ENCODE measurements around the gene GAL3ST3. TPM values are rescaled to one million over a fixed set of nuclear protein-coding genes. Genes with fewer than 3 reads are reported as not detected.
"Not testable (repeated sequence)": the region's sequence is repeated elsewhere in the genome, so short reads cannot be mapped to it uniquely, and the experiment has no call there.

Gene GAL3ST3
- total and polyA plus RNA-seq, 2 of the 8 experiments (the other 6 are each of a cell fraction or from before 2014, with no cell fraction given), result 21.1 to 21.4 TPM

- TF ChIP-seq RBBP5 (IDR thresholded peaks at IDR 0.05; ENCODE audit: borderline replicate concordance, low read depth, low read length), result no peak
- TF ChIP-seq EZH2 (IDR thresholded peaks at IDR 0.05; ENCODE audit: low read depth, low read length, severe bottlenecking), result no peak
These were observed at the start of gene GAL3ST3 (continued) for GRCh38 chr11:66048547-66049323.

GRCh38 chr11:66092125-66092524 lies 43.2 kb upstream of the GAL3ST3 start:
- H2BK20ac ChIP-seq (ENCODE audit: low read length); H3K79me1 ChIP-seq (ENCODE audit: low read depth, low read length); H3K4me3 ChIP-seq (ENCODE audit: extremely low read depth in 1 of 4, insufficient read depth in 2 of 4, low read depth in 3 of 4, low read length in 4 of 4); H3K23me2 ChIP-seq (ENCODE audit: low read depth, low read length); H4K91ac ChIP-seq (replicated peaks; ENCODE audit: insufficient read length, low read length); H2AK5ac ChIP-seq (ENCODE audit: low read depth, low read length); H3K56ac ChIP-seq (replicated peaks; ENCODE audit: insufficient read length, low read depth, low read length); H3K18ac ChIP-seq (ENCODE audit: extremely low read depth, low read length); CTCF ChIA-PET (ENCODE audit: partially characterized antibody); H3K14ac ChIP-seq (ENCODE audit: insufficient read length); H3K79me2 ChIP-seq (ENCODE audit: control insufficient read depth in 1 of 2, insufficient read depth in 2 of 2, low read length in 2 of 2); H3K4me2 ChIP-seq (ENCODE audit: insufficient read depth in 1 of 2, low read depth in 2 of 2, low read length in 2 of 2); DNase-seq (ENCODE audit: low read depth in 1 of 2, low spot score in 2 of 2); H3K4ac ChIP-seq (replicated peaks; ENCODE audit: insufficient read length, low read depth, low read length); H4K5ac ChIP-seq (ENCODE audit: insufficient read length, low read depth, low read length); POLR2A ChIA-PET (ENCODE audit: partially characterized antibody); H3K23ac ChIP-seq (ENCODE audit: insufficient read length); H2BK15ac ChIP-seq (ENCODE audit: low read length); FAIRE-seq; H3K4me1 ChIP-seq (replicated peaks in 1 of 4; ENCODE audit: control insufficient read depth in 3 of 4, insufficient read depth in 4 of 4, low read length in 3 of 4); H4K20me1 ChIP-seq (replicated peaks in 1 of 2; ENCODE audit: control insufficient read depth in 1 of 2, insufficient read depth in 2 of 2, low read length in 2 of 2); H2BK5ac ChIP-seq (ENCODE audit: low read depth, low read length); H3K9me3 ChIP-seq (ENCODE audit: insufficient read depth in 2 of 2, low read depth in 1 of 2, low read length in 1 of 2); H2BK12ac ChIP-seq (ENCODE audit: low read depth, low read length); H3K36me3 ChIP-seq (ENCODE audit: control insufficient read depth in 2 of 4, insufficient read depth in 4 of 4, low read length in 3 of 4); H2BK120ac ChIP-seq (replicated peaks; ENCODE audit: low read depth, low read length); H3K27me3 ChIP-seq (replicated peaks in 1 of 4; ENCODE audit: control insufficient read depth in 3 of 4, extremely low read depth in 1 of 4, insufficient read depth in 3 of 4, low read length in 3 of 4); H4K8ac ChIP-seq (ENCODE audit: extremely low read depth, insufficient read depth, low read length); H2AFZ ChIP-seq (ENCODE audit: low read length); H3K27ac ChIP-seq (ENCODE audit: low read depth, low read length); H3K9ac ChIP-seq (replicated peaks in 1 of 4; ENCODE audit: extremely low read depth in 1 of 4, low read depth in 3 of 4, low read length in 3 of 4): not testable (repeated sequence)
- 89% methylated on average over 1 of the region's 2 CpGs; no CpG with 5 or more reads in 1 of the 2 experiments for WGBS, 2 experiments (ENCODE audit: extremely low coverage in 1 of 2, insufficient coverage in 1 of 2, insufficient read length in 1 of 2, insufficient replicate concordance in 2 of 2, low coverage in 1 of 2, low lambda C conversion rate in 2 of 2, missing lambda C conversion rate in 1 of 2)

Data from H1 (cell line).